GM18499 (cell line): ENCODE results near the gene SIN3B.

Experiments
- ATAC-seq: cut with Tn5 transposase; IDR thresholded peaks from one replicate; pipeline ENCODE4 v1.9.1; 2021; ENCODE audit warnings: moderate number of reproducible peaks; ENCODE audit not compliant: insufficient read depth, unreplicated experiment

SIN3B gene

GRCh38 chr19:16824658-16825311 lies 4.4 kb upstream of the SIN3B start:
- ATAC-seq, result no peak

DNA sequence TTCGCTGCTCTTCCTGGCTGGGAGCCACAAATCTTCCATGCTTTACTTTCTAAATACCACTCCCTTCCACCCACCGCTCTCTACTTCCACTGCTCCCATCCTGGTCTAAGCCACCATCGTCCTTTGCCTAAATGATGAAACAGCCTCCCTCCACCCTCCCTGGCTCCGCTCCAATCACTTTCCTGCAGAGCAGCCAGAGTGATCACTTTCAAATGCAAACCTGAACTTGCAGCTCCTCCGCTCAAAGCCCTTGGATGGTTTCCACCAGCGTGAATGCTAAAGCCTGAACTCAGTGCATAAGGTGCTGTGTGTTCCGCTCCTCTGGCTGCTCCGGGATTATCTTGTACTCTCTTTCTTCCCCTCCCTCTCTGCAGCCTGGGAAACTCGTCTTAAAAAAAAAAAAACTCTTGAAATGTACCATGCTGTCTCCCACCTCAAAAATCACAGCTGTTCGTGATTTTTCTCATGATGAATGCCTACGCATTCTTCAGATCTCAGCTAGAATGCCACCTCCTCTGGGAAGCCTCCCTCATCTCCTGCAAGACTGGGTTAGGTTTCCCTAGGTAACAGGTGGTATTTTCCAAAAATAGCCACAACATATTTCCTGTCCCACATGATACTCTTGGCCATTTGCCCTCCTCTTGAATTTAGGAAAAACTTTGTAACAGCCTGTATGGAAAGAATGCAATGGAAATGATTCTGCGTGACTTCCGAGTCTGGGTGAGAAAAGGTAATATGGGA lies 3.7 kb upstream of the SIN3B start:
- no peak for ATAC-seq

- ATAC-seq, result no peak
These were observed 658 bp downstream of the SIN3B start for GRCh38 chr19:16829822-16830289.

- no peak for ATAC-seq
These were observed 1.5 kb downstream of the SIN3B start for GRCh38 chr19:16830679-16831078.

GRCh38 chr19:16831531-16831930 lies 2.3 kb downstream of the SIN3B start:
- no peak for ATAC-seq

GRCh38 chr19:16834747-16835146 lies 5.5 kb downstream of the SIN3B start:
- ATAC-seq, result no peak

DNA sequence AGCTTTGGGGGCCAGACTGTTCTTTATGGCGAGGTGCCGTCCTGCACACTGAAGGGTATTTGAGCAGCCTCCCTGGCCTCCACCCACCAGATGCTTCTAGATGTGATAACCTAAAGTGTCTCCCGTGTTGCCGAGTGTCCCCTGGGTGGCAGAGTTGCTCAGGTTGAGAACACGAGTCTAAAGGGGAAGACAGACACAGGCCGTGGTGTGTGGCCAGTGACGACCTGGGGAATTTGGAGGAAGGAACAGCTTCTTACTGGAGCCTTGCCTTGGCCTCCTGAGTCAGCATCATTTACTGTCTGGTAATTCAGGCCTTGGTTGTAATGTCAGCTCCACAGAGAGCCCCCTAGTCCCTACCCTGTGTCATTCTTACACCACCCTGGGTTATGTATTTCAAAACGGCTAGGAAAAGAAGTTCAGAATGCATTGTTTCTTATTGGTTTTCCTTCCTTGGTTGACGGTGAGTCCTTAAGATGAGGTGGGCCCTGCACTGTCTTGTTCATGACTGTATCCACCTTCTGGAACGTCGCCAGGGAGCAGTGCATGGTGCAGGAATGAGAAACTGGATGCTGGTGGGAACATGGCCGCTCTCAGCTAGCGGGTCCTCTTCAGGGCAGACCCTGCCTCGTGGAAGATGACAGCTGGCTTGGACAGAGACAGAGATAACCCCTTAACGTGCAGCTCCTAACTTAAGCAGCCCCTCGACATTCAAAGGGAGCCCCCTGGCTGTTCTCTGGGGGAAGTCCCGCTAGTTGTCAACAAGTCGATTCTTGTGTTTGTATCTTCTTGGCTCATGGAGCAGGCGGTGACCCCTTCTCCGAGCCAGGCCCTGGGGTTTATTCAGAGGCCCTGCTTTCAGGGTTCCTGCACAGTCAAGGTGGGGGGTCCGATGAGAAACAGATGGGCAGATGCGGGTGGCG lies 7.2 kb downstream of the SIN3B start:
- ATAC-seq, result no peak

DNA sequence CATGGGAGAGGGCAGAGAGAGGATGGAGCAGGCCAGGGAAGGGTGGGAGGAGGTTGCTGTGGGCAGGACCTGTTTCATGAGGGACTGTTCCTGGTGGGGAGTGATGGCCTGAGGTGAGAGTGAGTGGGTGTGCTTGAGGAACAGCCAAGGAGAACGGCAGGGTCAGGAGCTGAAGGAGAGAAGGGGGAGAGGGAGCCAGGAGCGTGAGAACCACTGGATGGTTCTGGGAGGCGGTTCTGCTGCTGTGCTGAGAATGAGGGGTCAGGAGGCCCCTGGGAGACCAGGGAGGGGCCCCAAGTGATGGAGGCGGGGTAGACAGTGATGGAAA lies 7.8 kb downstream of the SIN3B start:
- ATAC-seq, result no peak

DNA sequence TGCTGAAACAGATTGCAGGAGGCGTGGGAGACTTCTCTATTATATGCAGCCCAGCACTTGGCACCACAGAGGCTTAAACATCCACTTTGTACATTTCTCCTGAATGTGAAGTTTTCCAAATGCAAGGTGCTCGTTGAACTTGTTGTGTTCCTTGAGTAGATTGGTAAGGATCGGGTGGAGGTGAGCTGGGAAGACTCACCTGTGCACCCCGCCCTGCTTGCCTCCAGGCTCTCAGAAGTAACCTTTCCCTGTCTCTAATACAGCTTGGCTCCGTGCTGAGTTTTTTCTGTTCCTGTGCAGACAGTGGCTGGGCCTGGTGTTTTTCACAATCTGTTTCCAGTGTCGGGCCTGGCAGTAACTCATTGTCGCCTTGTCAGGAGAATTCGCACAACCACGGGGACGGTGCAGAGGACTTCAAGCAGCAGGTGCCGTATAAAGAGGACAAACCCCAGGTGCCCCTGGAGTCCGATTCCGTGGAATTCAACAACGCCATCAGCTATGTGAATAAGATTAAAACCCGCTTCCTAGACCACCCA lies 12.3 kb downstream of the SIN3B start:
- ATAC-seq, result no peak

GRCh38 chr19:16846901-16847300 lies 17.7 kb downstream of the SIN3B start:
- ATAC-seq, result no peak

- ATAC-seq, result no peak
These were observed 18.2 kb downstream of the SIN3B start for GRCh38 chr19:16847430-16847829.

GRCh38 chr19:16849168-16849567 lies 20.0 kb downstream of the SIN3B start:
- no peak for ATAC-seq

DNA sequence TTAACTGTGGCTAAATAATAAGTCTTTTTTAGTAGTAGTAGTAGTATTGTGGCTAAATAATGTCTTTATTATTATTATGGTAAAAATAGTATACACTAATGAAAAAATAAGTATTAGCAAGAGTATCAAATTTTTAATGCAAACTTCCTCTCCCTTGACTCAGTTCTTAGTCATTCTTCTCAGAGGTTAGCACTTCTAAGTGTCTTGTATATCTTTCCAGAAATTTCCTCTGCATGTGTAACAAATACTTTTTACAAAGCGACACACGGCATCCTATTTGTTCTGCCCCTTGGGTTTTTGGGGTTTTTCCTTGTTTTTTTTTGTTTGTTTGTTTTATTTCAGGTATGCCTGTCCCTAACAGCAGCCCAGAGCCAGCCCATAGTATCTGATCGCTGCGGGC lies 20.9 kb downstream of the SIN3B start:
- ATAC-seq, result no peak

- no peak for ATAC-seq
These were observed 22.0 kb downstream of the SIN3B start for GRCh38 chr19:16851031-16851712.

- ATAC-seq, result no peak
These were observed 23.9 kb downstream of the SIN3B start for GRCh38 chr19:16853066-16853465.

GRCh38 chr19:16856091-16856490 lies 26.9 kb downstream of the SIN3B start:
- no peak for ATAC-seq

GRCh38 chr19:16859626-16860025 lies 30.4 kb downstream of the SIN3B start:
- no peak for ATAC-seq

DNA sequence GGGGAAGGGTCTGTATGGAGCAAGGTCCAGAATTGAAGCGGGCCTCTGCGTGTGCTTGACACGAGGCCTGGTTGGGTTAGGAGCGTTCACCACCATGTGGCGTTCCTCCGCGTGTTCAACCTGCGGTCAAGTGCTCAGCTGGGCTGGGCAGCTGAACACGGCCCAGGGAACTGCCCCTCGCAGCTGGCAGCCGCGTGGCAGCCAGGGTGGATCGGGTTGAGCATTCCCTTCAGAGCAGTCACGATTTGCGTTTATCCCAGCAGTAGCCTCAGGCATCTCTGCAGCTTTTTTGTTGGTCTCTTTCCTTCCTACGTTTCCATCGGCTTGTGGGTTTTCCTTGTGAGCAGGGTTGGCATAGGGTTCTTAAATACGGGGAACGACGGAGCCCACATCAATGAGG lies 30.9 kb downstream of the SIN3B start:
- ATAC-seq, result no peak

GRCh38 chr19:16861011-16861410 lies 31.8 kb downstream of the SIN3B start:
- ATAC-seq, result no peak

DNA sequence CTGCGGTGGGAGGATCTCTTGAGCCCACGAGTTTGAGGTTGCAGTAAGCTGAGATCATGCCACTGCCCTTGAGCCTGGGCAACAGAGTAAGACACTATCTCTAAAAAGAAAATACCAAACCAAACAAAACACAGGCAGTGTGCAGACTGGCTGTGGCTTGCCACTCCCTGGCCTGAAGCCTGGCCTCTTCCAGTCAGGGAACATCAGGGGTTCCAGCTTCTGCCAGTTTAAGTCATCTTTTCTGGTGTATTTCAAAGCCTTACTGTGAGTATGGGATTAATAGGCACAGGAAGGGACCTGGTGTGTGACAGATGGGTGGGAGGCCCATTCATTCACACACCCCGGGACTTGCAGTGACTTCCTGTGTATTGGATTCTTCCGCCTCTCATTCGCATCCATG lies 32.6 kb downstream of the SIN3B start:
- ATAC-seq, result no peak
